ENCODE data around the gene STAT5A.

Gene STAT5A

GRCh38 chr17:42274812-42275526 lies 13.3 kb upstream of the STAT5A start:
- DNase-seq (ENCODE audit: low read depth), result peak; percentile 48
- no peak for TF ChIP-seq CTCF (conservative IDR thresholded peaks at IDR 0.05; ENCODE audit: low read depth, low read length)
- H3K4me3 ChIP-seq (ENCODE audit: low read depth, low read length), result peak overlapping the region; percentile 80

GRCh38 chr17:42275527-42276358 lies 12.6 kb upstream of the STAT5A start:
- H3K4me3 ChIP-seq (ENCODE audit: low read depth, low read length), result peak overlapping the region; percentile 80
- DNase-seq (ENCODE audit: low read depth), result peak; percentile 52
- TF ChIP-seq CTCF (conservative IDR thresholded peaks at IDR 0.05; ENCODE audit: low read depth, low read length), result no peak

GRCh38 chr17:42276359-42276608 lies 12.0 kb upstream of the STAT5A start, which contains the start of gene STAT5B:
STAT5B (minus strand) TSS chr17:42276391; CDS start chr17:42232127, 44,264 bp downstream.
- TF ChIP-seq CTCF (conservative IDR thresholded peaks at IDR 0.05; ENCODE audit: low read depth, low read length), result no peak
- H3K4me3 ChIP-seq (ENCODE audit: low read depth, low read length), result peak within 1 kb of the TSS; percentile 80
- peak; percentile 56 for DNase-seq (ENCODE audit: low read depth)

DNA sequence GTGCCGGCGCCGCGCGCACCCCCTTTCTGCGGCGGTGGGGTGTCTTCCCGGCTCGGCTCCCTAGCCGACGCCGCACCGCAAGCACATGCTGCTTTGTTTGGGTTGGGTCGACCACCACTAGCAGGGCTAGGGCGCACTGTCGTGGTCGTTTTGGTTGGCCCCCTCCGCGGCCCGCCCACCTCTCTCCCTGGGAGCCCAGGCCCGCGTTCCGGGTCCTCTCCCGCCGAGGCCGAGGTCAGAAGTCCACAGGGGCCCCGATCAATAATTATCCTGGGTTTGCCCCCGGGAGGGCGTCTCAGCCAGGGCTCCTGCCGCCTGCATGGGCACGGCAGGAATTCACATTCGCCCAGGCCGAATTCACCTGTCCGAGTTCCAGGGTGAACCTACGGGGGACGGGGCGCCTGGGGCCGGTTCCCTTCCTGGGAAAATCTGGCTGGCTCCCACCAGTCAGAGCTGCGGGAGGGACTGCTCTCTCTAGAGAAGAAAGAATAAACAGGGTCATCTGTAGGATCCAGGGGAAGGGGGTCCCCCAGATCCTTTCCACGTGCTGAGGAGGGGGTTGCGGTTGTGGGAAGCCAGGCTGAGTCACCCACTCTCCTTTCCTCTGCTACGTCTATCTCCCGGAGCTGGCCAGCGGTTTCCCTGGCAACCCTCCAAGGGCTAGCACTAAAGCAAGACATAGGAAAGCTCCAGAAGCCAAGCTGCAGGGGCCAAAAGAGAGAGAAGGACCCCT lies 11.5 kb upstream of the STAT5A start:
- peak; percentile 89 for DNase-seq (ENCODE audit: low read depth)
- H3K4me3 ChIP-seq (ENCODE audit: low read depth, low read length), result peak overlapping the region; percentile 80
- no peak for TF ChIP-seq CTCF (conservative IDR thresholded peaks at IDR 0.05; ENCODE audit: low read depth, low read length)

- H3K4me3 ChIP-seq (ENCODE audit: low read depth, low read length), result no peak overlapping the region
- no peak for TF ChIP-seq CTCF (conservative IDR thresholded peaks at IDR 0.05; ENCODE audit: low read depth, low read length)
- no peak for DNase-seq (ENCODE audit: low read depth)
Measured at GRCh38 chr17:42277342-42277712, 11.0 kb upstream of the STAT5A start.

DNA sequence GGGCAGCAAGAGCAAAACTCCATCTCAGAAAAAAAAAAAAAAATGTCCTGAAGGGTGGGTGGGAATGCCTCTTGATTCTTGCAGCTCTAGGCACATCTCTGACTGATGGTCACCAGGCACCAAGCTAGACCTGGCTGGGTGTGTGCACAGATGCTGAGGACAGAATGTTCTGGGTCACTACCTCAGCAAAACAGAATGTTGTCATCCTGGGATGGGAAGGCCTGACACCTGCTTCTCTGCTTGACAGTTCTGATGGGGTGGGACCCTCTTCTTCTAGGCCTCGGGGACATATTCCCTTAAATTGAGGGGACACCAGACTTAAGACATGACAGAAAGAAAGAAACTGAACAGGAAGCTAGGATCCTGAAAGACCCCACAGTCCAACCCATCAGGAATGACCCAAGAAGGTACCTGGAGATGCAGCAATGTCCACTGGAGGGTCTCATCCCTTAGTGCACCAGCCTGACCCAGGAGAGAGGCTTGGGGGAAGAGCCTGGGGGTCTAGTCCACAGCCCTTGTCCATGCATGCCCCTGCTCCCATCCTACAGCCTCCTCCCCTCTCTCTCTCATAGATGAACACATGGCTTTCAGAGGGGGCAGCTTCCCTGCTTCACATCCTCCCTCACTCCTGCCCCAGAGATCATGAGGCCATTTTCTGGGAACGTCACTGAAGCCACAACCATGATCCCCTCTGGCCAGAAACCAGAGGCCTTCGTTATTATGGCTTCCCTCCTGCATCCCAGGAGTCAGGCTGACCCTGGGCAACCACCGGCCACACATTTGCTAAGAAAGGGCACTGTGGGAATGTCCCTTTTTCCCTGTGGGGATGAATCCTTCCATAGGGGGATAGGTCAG lies 8.3 kb upstream of the STAT5A start:
- no peak for DNase-seq (ENCODE audit: low read depth)
- no peak for TF ChIP-seq CTCF (conservative IDR thresholded peaks at IDR 0.05; ENCODE audit: low read depth, low read length)
- H3K4me3 ChIP-seq (ENCODE audit: low read depth, low read length), result no peak overlapping the region

Data from choroid plexus epithelial cell (primary cell).